H1 (cell line): ENCODE measurements around the gene UBR1. TPM values are rescaled to one million over a fixed set of nuclear protein-coding genes. Genes with fewer than 3 reads are reported as not detected.

Source experiments
- CTCF ChIA-PET: fragments of 300-600 bp; sonication (Branson Sonifier 250); formaldehyde crosslinking; loops from one replicate; lab custom pipeline; 2021; ENCODE audit not compliant: partially characterized antibody; lab: Charles Lee
- POLR2A ChIA-PET: fragments of 300-600 bp; sonication (Branson Sonifier 250); formaldehyde crosslinking; loops from one replicate; lab custom pipeline; 2021; ENCODE audit warnings: inconsistent platforms; ENCODE audit not compliant: partially characterized antibody; lab: Charles Lee
- DNase-seq, 2 experiments: peaks; one replicate each; pipeline versions ENCODE4 v3.0.0 to v3.0.0-alpha.2; 2010 to 2022; ENCODE audit warnings: low spot score in 2 of 2, low read depth in 1 of 2, mixed read lengths in 1 of 2
- FAIRE-seq: peaks from 2 replicates; lab custom pipeline; 2011; peaks lifted over from hg19 to GRCh38; lab: Jason Lieb, UNC
- H2AFZ ChIP-seq: 2 replicates; pipeline ENCODE4 v1.8.1; 2012; ENCODE audit warnings: low read length, inconsistent platforms
- H2AK5ac ChIP-seq: 2 replicates; pipeline ENCODE4 v1.6.1; 2013; ENCODE audit warnings: low read depth, low read length
- H2BK120ac ChIP-seq: replicated peaks from 2 replicates; pipeline ENCODE3; 2013; ENCODE audit warnings: low read depth, low read length, inconsistent platforms
- H2BK12ac ChIP-seq: 2 replicates; pipeline ENCODE4 v1.6.1; 2013; ENCODE audit warnings: low read depth, low read length
- H2BK15ac ChIP-seq: 2 replicates; pipeline ENCODE4 v1.6.1; 2013; ENCODE audit warnings: low read length
- H2BK20ac ChIP-seq: 2 replicates; pipeline ENCODE4 v1.6.1; 2013; ENCODE audit warnings: low read length
- H2BK5ac ChIP-seq: 2 replicates; pipeline ENCODE4 v1.6.1; 2013; ENCODE audit warnings: low read depth, low read length
- H3K14ac ChIP-seq: 2 replicates; pipeline ENCODE4 v1.6.1; 2013; ENCODE audit warnings: inconsistent platforms; ENCODE audit not compliant: insufficient read length
- H3K18ac ChIP-seq: 2 replicates; pipeline ENCODE4 v1.6.1; 2013; ENCODE audit warnings: low read length; ENCODE audit errors: extremely low read depth
- H3K23ac ChIP-seq: 2 replicates; pipeline ENCODE4 v1.6.1; 2013; ENCODE audit warnings: inconsistent platforms; ENCODE audit not compliant: insufficient read length
- H3K23me2 ChIP-seq: 2 replicates; pipeline ENCODE4 v1.6.1; 2013; ENCODE audit warnings: low read depth, low read length
- H3K27ac ChIP-seq: 2 replicates; pipeline ENCODE4 v1.6.1; 2011; ENCODE audit warnings: low read depth, low read length, inconsistent platforms
- H3K27me3 ChIP-seq, 4 experiments: replicated peaks in 1 of 4; 1 replicate in 1 of 4; 2 replicates in 3 of 4; pipeline versions ENCODE4 v1.6.1 to v1.8.1; 2011 to 2013; ENCODE audit warnings: low read length in 3 of 4, mild to moderate bottlenecking in 3 of 4, inconsistent platforms in 2 of 4, mixed read lengths in 2 of 4, moderate library complexity in 1 of 4; ENCODE audit not compliant: control insufficient read depth in 3 of 4, insufficient read depth in 3 of 4; ENCODE audit errors: extremely low read depth in 1 of 4
- H3K36me3 ChIP-seq, 4 experiments: 2 replicates each; pipeline versions ENCODE4 v1.6.1 to v1.8.1; 2011 to 2013; ENCODE audit warnings: mild to moderate bottlenecking in 4 of 4, low read length in 3 of 4, moderate library complexity in 2 of 4, control low read depth in 1 of 4, inconsistent platforms in 1 of 4; ENCODE audit not compliant: insufficient read depth in 4 of 4, control insufficient read depth in 2 of 4
- H3K4ac ChIP-seq: replicated peaks from 2 replicates; pipeline ENCODE3; 2013; ENCODE audit warnings: low read length, low read depth, mixed read lengths, inconsistent platforms; ENCODE audit not compliant: insufficient read length
- H3K4me1 ChIP-seq, 4 experiments: replicated peaks in 1 of 4; 1 replicate in 1 of 4; 2 replicates in 3 of 4; pipeline versions ENCODE4 v1.6.1 to v1.8.1; 2011 to 2013; ENCODE audit warnings: low read length in 3 of 4, inconsistent platforms in 2 of 4, mixed read lengths in 1 of 4; ENCODE audit not compliant: insufficient read depth in 4 of 4, control insufficient read depth in 3 of 4
- H3K4me2 ChIP-seq, 2 experiments: 2 replicates each; pipeline versions ENCODE4 v1.6.1 to v1.8.1; 2011 to 2013; ENCODE audit warnings: low read depth in 2 of 2, low read length in 2 of 2, control low read depth in 1 of 2, inconsistent platforms in 1 of 2, mild to moderate bottlenecking in 1 of 2; ENCODE audit not compliant: insufficient read depth in 1 of 2
- H3K4me3 ChIP-seq, 4 experiments: fragments of 200-600, 300-600 bp in 1 of 4; sonication (generic), shearing (Covaris generic), sonication (Bioruptor Twin) in 1 of 4; 2 replicates each; pipeline versions ENCODE4 v1.5.1 to v1.8.1; 2011 to 2016; ENCODE audit warnings: low read length in 4 of 4, low read depth in 3 of 4, control low read depth in 2 of 4, inconsistent platforms in 2 of 4, mild to moderate bottlenecking in 2 of 4, mixed read lengths in 1 of 4, moderate library complexity in 1 of 4; ENCODE audit not compliant: insufficient read depth in 2 of 4; ENCODE audit errors: extremely low read depth in 1 of 4
- H3K56ac ChIP-seq: replicated peaks from 2 replicates; pipeline ENCODE3; 2013; ENCODE audit warnings: low read depth, mild to moderate bottlenecking, mixed read lengths, low read length, inconsistent platforms; ENCODE audit not compliant: insufficient read length
- H3K79me1 ChIP-seq: 2 replicates; pipeline ENCODE4 v1.6.1; 2013; ENCODE audit warnings: low read depth, low read length, control low read depth
- H3K79me2 ChIP-seq, 2 experiments: 2 replicates each; pipeline versions ENCODE4 v1.6.1 to v1.8.1; 2012 to 2013; ENCODE audit warnings: low read length in 2 of 2, mild to moderate bottlenecking in 2 of 2, inconsistent platforms in 1 of 2; ENCODE audit not compliant: insufficient read depth in 2 of 2, control insufficient read depth in 1 of 2
- H3K9ac ChIP-seq, 4 experiments: replicated peaks in 1 of 4; 1 replicate in 1 of 4; 2 replicates in 3 of 4; pipeline versions ENCODE4 v1.6.1 to v1.8.1; 2011 to 2013; ENCODE audit warnings: low read depth in 3 of 4, low read length in 3 of 4, control low read depth in 2 of 4, mild to moderate bottlenecking in 2 of 4, moderate library complexity in 2 of 4, inconsistent platforms in 1 of 4; ENCODE audit errors: extremely low read depth in 1 of 4
- H3K9me3 ChIP-seq, 2 experiments: 2 replicates each; pipeline versions ENCODE4 v1.6.1 to v1.8.1; 2012 to 2013; ENCODE audit warnings: mild to moderate bottlenecking in 2 of 2, moderate library complexity in 2 of 2, control low read depth in 1 of 2, inconsistent platforms in 1 of 2, low read depth in 1 of 2, low read length in 1 of 2, mixed read lengths in 1 of 2; ENCODE audit not compliant: insufficient read depth in 2 of 2
- H4K20me1 ChIP-seq, 2 experiments: replicated peaks in 1 of 2; 2 replicates each; pipeline versions ENCODE3 to v1.8.1; 2011 to 2013; ENCODE audit warnings: inconsistent platforms in 2 of 2, low read length in 2 of 2, mild to moderate bottlenecking in 1 of 2; ENCODE audit not compliant: insufficient read depth in 2 of 2, control insufficient read depth in 1 of 2
- H4K5ac ChIP-seq: 2 replicates; pipeline ENCODE4 v1.6.1; 2013; ENCODE audit warnings: low read length, low read depth, mixed read lengths, inconsistent platforms; ENCODE audit not compliant: insufficient read length
- H4K8ac ChIP-seq: 2 replicates; pipeline ENCODE4 v1.8.0; 2013; ENCODE audit warnings: mild to moderate bottlenecking, moderate library complexity, low read length, inconsistent platforms; ENCODE audit not compliant: insufficient read depth; ENCODE audit errors: extremely low read depth
- H4K91ac ChIP-seq: replicated peaks from 2 replicates; pipeline ENCODE3; 2013; ENCODE audit warnings: low read length, mixed read lengths, inconsistent platforms; ENCODE audit not compliant: insufficient read length
- ATF3 ChIP-seq: IDR thresholded peaks from 2 replicates; pipeline ENCODE4 v1.6.1; 2011; ENCODE audit warnings: low read depth, mild to moderate bottlenecking, low read length; ENCODE audit not compliant: insufficient read depth
- EP300 ChIP-seq, 2 experiments: IDR thresholded peaks; 1 replicate in 1 of 2; 2 replicates in 1 of 2; pipeline ENCODE4 v1.6.1; 2011 to 2012; ENCODE audit warnings: low read depth in 2 of 2, low read length in 2 of 2, mild to moderate bottlenecking in 2 of 2, borderline replicate concordance in 1 of 2, inconsistent platforms in 1 of 2, moderate library complexity in 1 of 2
- SIX5 ChIP-seq: IDR thresholded peaks from 2 replicates; pipeline ENCODE4 v1.6.1; 2011; ENCODE audit warnings: mild to moderate bottlenecking, low read depth, low read length
- polyA plus RNA-seq, 7 experiments: library from polyadenylated mRNA; depleted of rRNA in 3 of 7; stranded (reverse) in 5 of 7; unstranded in 2 of 7; fragments of >200 nt in 5 of 7; fragments of 200-250 nt in 2 of 7; gene quantifications; 1 replicate in 5 of 7; 2 replicates in 1 of 7; 4 replicates in 1 of 7; pipeline versions ENCODE4 v1.2.1 to v1.2.3, GENCODE V29; 2011 to 2013; ENCODE audit warnings: missing spikeins in 2 of 7, mixed read lengths in 2 of 7
- total RNA-seq: library from RNA; stranded (reverse); fragmentation: NEBNext Ultra II Directional; extraction: Animal tissue kit (Norgen Biotek cat#: 25700); gene quantifications from 2 replicates; pipeline ENCODE4 v1.2.1, GENCODE V29; 2021

UBR1 gene
- total and polyA plus RNA-seq, 2 of the 8 experiments (the other 6 are each of a cell fraction or from before 2014, with no cell fraction given) = 3.7 to 18.7 TPM

GRCh38 chr15:43085921-43086320, 19.9 kb downstream of the UBR1 start:
- H2BK120ac ChIP-seq = no peak overlapping the region
- H3K79me2 ChIP-seq = peaks cover 0 to 19% of the 10 kb centered on the region in 2 experiments; a peak in 2 of 4 replicates
- no peaks in the 10 kb centered on the region; the same call in 1 of the 2 replicates for H3K79me1 ChIP-seq
- no peak overlapping the region for H2BK5ac ChIP-seq
- no peak overlapping the region for H4K8ac ChIP-seq
- ChIA-PET POLR2A (interaction anchor here (0.6 to 1.2 kb wide), 2 partner anchors 10 to 39 kb away, joined by 3 read pairs; no protein-coding TSS in a partner anchor), CTCF (interaction anchor here (0.7 to 1.2 kb wide), 3 partner anchors 17 to 200 kb away, joined by 3 read pairs; no protein-coding TSS in a partner anchor)
- H4K91ac ChIP-seq = no peak overlapping the region
- no peak overlapping the region for H4K5ac ChIP-seq
- no peak overlapping the region for H3K56ac ChIP-seq
- no peak overlapping the region for H2AFZ ChIP-seq
- no peak overlapping the region for H3K4me3 ChIP-seq
- H3K23me2 ChIP-seq = no peaks in the 10 kb centered on the region
- FAIRE-seq (no peak), DNase-seq (no peak)
- no peak overlapping the region for H2BK20ac ChIP-seq
- no peaks in the 10 kb centered on the region for H3K27me3 ChIP-seq
- H3K23ac ChIP-seq = no peak overlapping the region
- H3K4ac ChIP-seq = no peak overlapping the region
- H3K27ac ChIP-seq = no peak overlapping the region
- H4K20me1 ChIP-seq = no peaks in the 10 kb centered on the region
- H3K9ac ChIP-seq = no peak overlapping the region
- H2BK12ac ChIP-seq = no peak overlapping the region
- H3K4me1 ChIP-seq = peaks cover 0 to 2% (median 0%) of the 10 kb centered on the region in 4 experiments; a peak in 2 of 7 replicates
- H3K4me2 ChIP-seq = no peak overlapping the region
- no peak overlapping the region for H2AK5ac ChIP-seq
- H2BK15ac ChIP-seq = no peak overlapping the region
- H3K9me3 ChIP-seq = no peaks in the 10 kb centered on the region
- H3K36me3 ChIP-seq = peaks cover 0 to 21% (median 11%) of the 10 kb centered on the region in 4 experiments; a peak in 4 of 8 replicates
- no peak overlapping the region for H3K14ac ChIP-seq
- H3K18ac ChIP-seq = no peak overlapping the region
- no peak for TF ChIP-seq ATF3
- TF ChIP-seq EP300 (IDR thresholded peaks at IDR 0.05; ENCODE audit: borderline replicate concordance in 1 of 2, low read depth in 2 of 2, low read length in 2 of 2) = no peak
- TF ChIP-seq SIX5 = no peak
